IMR-90 (cell line): Measurements from ENCODE around the gene POM121L2. TPM values are rescaled to one million over a fixed set of nuclear protein-coding genes. Genes with fewer than 3 reads are reported as not detected.

Experiments used
- ATAC-seq: fragments of 200-7000 bp; cut with Tn5 transposase; 2 replicates; pipeline ENCODE4 v1.9.1; 2020; ENCODE audit warnings: low read depth, mild to moderate bottlenecking, moderate library complexity
- BruUV-seq: library from RNA; stranded (reverse); fragments of 400-500 nt; replicated peaks from 2 replicates; lab custom pipeline; 2021; lab: Mats Ljungman, UMichigan
- CTCF ChIA-PET: fragments of 300-600 bp; formaldehyde crosslinking; extraction: SDS; loops from one replicate; lab custom pipeline; 2021; ENCODE audit warnings: antibody characterized with exemption; lab: Yijun Ruan, JAX
- POLR2A ChIA-PET: fragments of 300-600 bp; sonication (Branson Sonifier 250); formaldehyde crosslinking; loops from one replicate; lab custom pipeline; 2022; ENCODE audit warnings: antibody characterized with exemption; ENCODE audit not compliant: unreplicated experiment; lab: Charles Lee
- DNase-seq: peaks from one replicate; pipeline ENCODE4 v3.0.0; 2013
- H2AFZ ChIP-seq: replicated peaks from 2 replicates; pipeline ENCODE3; 2013; ENCODE audit warnings: low read length, mild to moderate bottlenecking; ENCODE audit not compliant: poor library complexity
- H2AK5ac ChIP-seq: 2 replicates; pipeline ENCODE4 v1.6.1; 2013; ENCODE audit warnings: low read depth, low read length, inconsistent platforms
- H2AK9ac ChIP-seq: replicated peaks from 2 replicates; pipeline ENCODE3; 2013; ENCODE audit warnings: mild to moderate bottlenecking, low read depth, low read length, moderate library complexity; ENCODE audit not compliant: poor library complexity
- H2BK120ac ChIP-seq: 2 replicates; pipeline ENCODE4 v1.6.1; 2013; ENCODE audit warnings: low read depth, low read length, inconsistent platforms
- H2BK15ac ChIP-seq: 3 replicates; pipeline ENCODE4 v1.6.1; 2013; ENCODE audit warnings: low read depth, low read length, inconsistent platforms
- H2BK20ac ChIP-seq: 2 replicates; pipeline ENCODE4 v1.6.1; 2013; ENCODE audit warnings: low read depth, mild to moderate bottlenecking, inconsistent platforms, low read length, moderate library complexity
- H2BK5ac ChIP-seq: 2 replicates; pipeline ENCODE4 v1.6.1; 2013; ENCODE audit warnings: mild to moderate bottlenecking, low read depth, low read length, inconsistent platforms; ENCODE audit not compliant: poor library complexity, severe bottlenecking
- H3K14ac ChIP-seq: replicated peaks from 2 replicates; pipeline ENCODE4 v1.6.1; 2013; ENCODE audit warnings: low read depth, low read length, inconsistent platforms
- H3K18ac ChIP-seq: 2 replicates; pipeline ENCODE4 v1.6.1; 2013; ENCODE audit warnings: low read depth, low read length, control low read depth
- H3K23ac ChIP-seq: 2 replicates; pipeline ENCODE4 v1.6.1; 2013; ENCODE audit warnings: low read depth, low read length, inconsistent platforms
- H3K27ac ChIP-seq: 2 replicates; pipeline ENCODE4 v1.5.1; 2013; ENCODE audit warnings: mild to moderate bottlenecking, control low read depth, low read length; ENCODE audit not compliant: insufficient read depth
- H3K27me3 ChIP-seq: 2 replicates; pipeline ENCODE4 v1.6.1; 2013; ENCODE audit warnings: low read length; ENCODE audit not compliant: control insufficient read depth, insufficient read depth
- H3K36me3 ChIP-seq: 2 replicates; pipeline ENCODE4 v1.6.1; 2013; ENCODE audit warnings: low read length, mixed read lengths; ENCODE audit not compliant: control insufficient read depth, insufficient read depth
- H3K4ac ChIP-seq: 2 replicates; pipeline ENCODE4 v1.6.1; 2013; ENCODE audit warnings: low read depth, low read length, inconsistent platforms
- H3K4me1 ChIP-seq: 2 replicates; pipeline ENCODE4 v1.6.1; 2013; ENCODE audit warnings: low read length, mixed read lengths; ENCODE audit not compliant: control insufficient read depth, insufficient read depth
- H3K4me2 ChIP-seq: 2 replicates; pipeline ENCODE4 v1.6.1; 2013; ENCODE audit warnings: low read depth, mild to moderate bottlenecking, control low read depth, low read length, moderate library complexity
- H3K4me3 ChIP-seq: 2 replicates; pipeline ENCODE4 v1.5.1; 2013; ENCODE audit warnings: low read depth, mild to moderate bottlenecking, control low read depth, low read length, moderate library complexity; ENCODE audit not compliant: insufficient read depth
- H3K56ac ChIP-seq: 2 replicates; pipeline ENCODE4 v1.6.1; 2013; ENCODE audit warnings: low read length, inconsistent platforms; ENCODE audit not compliant: insufficient read depth; ENCODE audit errors: extremely low read depth
- H3K79me1 ChIP-seq, 2 experiments: 2 replicates each; pipeline ENCODE4 v1.6.1; 2013; ENCODE audit warnings: low read length in 2 of 2, inconsistent platforms in 1 of 2, low read depth in 1 of 2
- H3K9ac ChIP-seq: 2 replicates; pipeline ENCODE4 v1.6.1; 2013; ENCODE audit warnings: low read depth, low read length, control low read depth
- H3K9me1 ChIP-seq: 2 replicates; pipeline ENCODE4 v1.6.1; 2013; ENCODE audit warnings: low read length, inconsistent platforms; ENCODE audit not compliant: insufficient read depth
- H3K9me3 ChIP-seq: 2 replicates; pipeline ENCODE4 v1.6.1; 2013; ENCODE audit warnings: low read length; ENCODE audit not compliant: control insufficient read depth, insufficient read depth
- H4K20me1 ChIP-seq: 2 replicates; pipeline ENCODE4 v1.6.1; 2013; ENCODE audit warnings: low read length, inconsistent platforms; ENCODE audit not compliant: insufficient read depth
- H4K5ac ChIP-seq: 2 replicates; pipeline ENCODE4 v1.6.1; 2013; ENCODE audit warnings: mild to moderate bottlenecking, low read depth, low read length, control low read depth
- H4K8ac ChIP-seq, 2 experiments: 2 replicates each; pipeline ENCODE4 v1.6.1; 2013; ENCODE audit warnings: low read depth in 2 of 2, low read length in 2 of 2, control low read depth in 1 of 2, inconsistent platforms in 1 of 2
- H4K91ac ChIP-seq: 2 replicates; pipeline ENCODE4 v1.6.1; 2013; ENCODE audit warnings: low read depth, low read length, inconsistent platforms; ENCODE audit not compliant: insufficient read depth
- BHLHE40 ChIP-seq: fragments of 150-350 bp; IDR thresholded peaks from 2 replicates; pipeline ENCODE4 v1.6.1; 2016; ENCODE audit warnings: mild to moderate bottlenecking, low read depth, low read length
- RAD21 ChIP-seq: IDR thresholded peaks from 2 replicates; pipeline ENCODE4 v1.6.1; 2012; ENCODE audit warnings: low read length, improper control_type of control experiment
- WGBS, 2 experiments: methylation state at CpG; one replicate each; pipeline versions ENCODE4 v1.1.5 to v1.1.7; 2013; ENCODE audit warnings: missing lambda C conversion rate in 2 of 2; ENCODE audit not compliant: insufficient read length in 1 of 2; ENCODE audit errors: extremely low coverage in 2 of 2; 5-methylcytosine and 5-hydroxymethylcytosine counted together
- dilution Hi-C: fragments of 300-500 bp; cut with HindIII; formaldehyde crosslinking; loops from one replicate; pipeline ENCODE4 v1.14.3; 2018; ENCODE audit warnings: low sequenced_read_pairs; ENCODE audit not compliant: unreplicated experiment
- in situ Hi-C: fragments of 300-500 bp; cut with MboI; formaldehyde crosslinking; loops from 3 replicates; pipeline ENCODE4 v1.14.3; 2019; ENCODE audit warnings: low sequenced_read_pairs, inconsistent platforms, mixed read lengths
- intact Hi-C: fragments of 100-400 bp; cut with micrococcal nuclease; formaldehyde crosslinking; loops from 2 replicates; pipeline ENCODE4 v1.10.0; 2022
- polyA plus RNA-seq, 3 experiments: library from polyadenylated mRNA; depleted of rRNA; stranded (reverse); fragments of >200 nt; gene quantifications; 2 replicates each; pipeline ENCODE4 v1.2.3, GENCODE V29; 2012; ENCODE audit warnings: low replicate concordance in 1 of 3
- total RNA-seq: library from RNA; depleted of rRNA; stranded (reverse); fragments of >200 nt; gene quantifications from 2 replicates; pipeline ENCODE4 v1.2.3, GENCODE V29; 2012

Gene POM121L2
- total and polyA plus RNA-seq, 2 of the 4 experiments (the other 2 are of a cell fraction): not detected

- CTCF ChIA-PET: no interaction called here
Measured at GRCh38 chr6:27318973-27319372, 6.9 kb upstream of the POM121L2 start.

More at GRCh38 chr6:27318973-27319372, 6.9 kb upstream of the POM121L2 start:
- no peaks in the 10 kb centered on the region for H3K79me1 ChIP-seq
- H3K9ac ChIP-seq: no peak overlapping the region
- no peak overlapping the region for H2BK5ac ChIP-seq
- BruUV-seq: no TSS peak
- H2AFZ ChIP-seq: no peak overlapping the region
- TF ChIP-seq RAD21: no peak
- no peak for TF ChIP-seq BHLHE40
- H4K5ac ChIP-seq: no peak overlapping the region
- H3K4me2 ChIP-seq: no peak overlapping the region
- H2AK5ac ChIP-seq: no peak overlapping the region
- no peak overlapping the region for H4K8ac ChIP-seq
- H3K56ac ChIP-seq: no peak overlapping the region
- H3K9me3 ChIP-seq: no peaks in the 10 kb centered on the region
- no peaks in the 10 kb centered on the region for H3K4me1 ChIP-seq
- POLR2A ChIA-PET: no interaction called here
- no peak overlapping the region for H2BK120ac ChIP-seq
- H4K20me1 ChIP-seq: no peaks in the 10 kb centered on the region
- H3K23ac ChIP-seq: no peak overlapping the region
- no peak overlapping the region for H3K4ac ChIP-seq
- no peaks in the 10 kb centered on the region for H3K36me3 ChIP-seq
- DNase-seq (no peak), ATAC-seq (no peak)
- H3K4me3 ChIP-seq: no peak overlapping the region
- H3K18ac ChIP-seq: no peak overlapping the region
- in situ Hi-C loops (no loop called here), dilution Hi-C loops (no loop called here), intact Hi-C loops (no loop called here)
- no CpG with 5 or more reads among the region's 2 CpGs for WGBS, 2 experiments
- H2BK15ac ChIP-seq: no peak overlapping the region
- no peak overlapping the region for H4K91ac ChIP-seq
- H3K9me1 ChIP-seq: no peaks in the 10 kb centered on the region
- no peak overlapping the region for H2BK20ac ChIP-seq
- H2AK9ac ChIP-seq: no peak overlapping the region
- no peak overlapping the region for H3K27ac ChIP-seq
- no peak overlapping the region for H3K14ac ChIP-seq
- no peaks in the 10 kb centered on the region for H3K27me3 ChIP-seq
